ENCODE results near the gene STXBP4.

- no peak for TF ChIP-seq CTCF (IDR thresholded peaks at IDR 0.05)
- TF ChIP-seq POLR2A (IDR thresholded peaks at IDR 0.05), result no peak
Measured at GRCh38 chr17:54991567-54991966, 23.0 kb downstream of the STXBP4 start.
